K562 (cell line): ENCODE data around the gene TLL1. TPM values are rescaled to one million over a fixed set of nuclear protein-coding genes. Genes with fewer than 3 reads are reported as not detected.

ENCODE experiments used
- ATAC-seq: fragments of 200-7000 bp; cut with Tn5 transposase; 3 replicates; pipeline ENCODE4 v1.9.1; 2020; ENCODE audit warnings: moderate library complexity
- BruUV-seq: library from RNA; stranded (reverse); fragments of 400-500 nt; replicated peaks from 2 replicates; lab custom pipeline; 2021; lab: Mats Ljungman, UMichigan
- CTCF ChIA-PET: fragments of 300-600 bp; formaldehyde crosslinking; extraction: SDS; loops from one replicate; lab custom pipeline; 2021; ENCODE audit warnings: low intra/inter-chr PET ratio; lab: Yijun Ruan, JAX
- POLR2A ChIA-PET: fragments of 300-600, 350-650 bp; sonication (Branson Sonifier 250); formaldehyde crosslinking; extraction: SDS; loops from one replicate; lab custom pipeline; 2021; ENCODE audit warnings: antibody characterized with exemption, inconsistent platforms; lab: Yijun Ruan, JAX
- DNase-seq, 4 experiments: peaks; one replicate each; pipeline versions ENCODE4 v3.0.0 to v3.0.0-alpha.2; 2011 to 2018; ENCODE audit warnings: low spot score in 3 of 4, mixed read lengths in 3 of 4; ENCODE audit errors: extremely low read depth in 1 of 4
- FAIRE-seq: peaks from 2 replicates; lab custom pipeline; 2011; peaks lifted over from hg19 to GRCh38; lab: Jason Lieb, UNC
- H2AFZ ChIP-seq: 2 replicates; pipeline ENCODE4 v1.6.0; 2011; ENCODE audit warnings: low read depth, low read length, control low read depth, inconsistent platforms
- H3K27ac ChIP-seq: fragments of 200-600 bp; 3 replicates; pipeline ENCODE4 v1.8.0; 2011; ENCODE audit warnings: low read depth, mild to moderate bottlenecking, control low read depth, inconsistent platforms, low read length, moderate library complexity, mixed read lengths; ENCODE audit errors: extremely low read depth
- H3K27me3 ChIP-seq, 2 experiments: fragments of 300-600 bp in 1 of 2; 2 replicates in 1 of 2; 3 replicates in 1 of 2; pipeline versions ENCODE4 v1.6.0 to v1.8.0; 2011; ENCODE audit warnings: inconsistent platforms in 2 of 2, low read length in 2 of 2, mild to moderate bottlenecking in 1 of 2, mixed read lengths in 1 of 2, moderate library complexity in 1 of 2; ENCODE audit not compliant: control insufficient read depth in 2 of 2, insufficient read depth in 2 of 2
- H3K36me3 ChIP-seq: fragments of 300-600 bp; 3 replicates; pipeline ENCODE4 v1.8.0; 2011; ENCODE audit warnings: mild to moderate bottlenecking, low read length, inconsistent platforms; ENCODE audit not compliant: control insufficient read depth, insufficient read depth
- H3K4me1 ChIP-seq, 2 experiments: fragments of 200-600 bp in 1 of 2; replicated peaks in 1 of 2; 2 replicates in 1 of 2; 3 replicates in 1 of 2; pipeline versions ENCODE4 v1.5.1 to v1.8.0; 2011; ENCODE audit warnings: inconsistent platforms in 2 of 2, low read length in 2 of 2, mild to moderate bottlenecking in 1 of 2, mixed read lengths in 1 of 2, moderate library complexity in 1 of 2; ENCODE audit not compliant: control insufficient read depth in 2 of 2, insufficient read depth in 2 of 2
- H3K4me2 ChIP-seq: 2 replicates; pipeline ENCODE4 v1.6.1; 2011; ENCODE audit warnings: low read length, control low read depth, inconsistent platforms, mixed read lengths; ENCODE audit not compliant: insufficient read depth
- H3K4me3 ChIP-seq: fragments of 200-600 bp; sonication (generic), shearing (Covaris generic); 2 replicates; pipeline ENCODE4 v1.5.1; 2016; ENCODE audit warnings: control low read depth, inconsistent platforms
- H3K79me2 ChIP-seq: fragments of 200-600 bp; 3 replicates; pipeline ENCODE4 v1.8.0; 2011; ENCODE audit warnings: low read length, inconsistent platforms; ENCODE audit not compliant: control insufficient read depth, insufficient read depth
- H3K9ac ChIP-seq, 2 experiments: 2 replicates each; pipeline versions ENCODE4 v1.6.0 to v1.6.1; 2011; ENCODE audit warnings: low read depth in 2 of 2, low read length in 2 of 2, control low read depth in 1 of 2, inconsistent platforms in 1 of 2, mild to moderate bottlenecking in 1 of 2, mixed read lengths in 1 of 2; ENCODE audit not compliant: insufficient read depth in 1 of 2
- H3K9me1 ChIP-seq: one replicate; pipeline ENCODE4 v1.6.0; 2011; ENCODE audit warnings: inconsistent platforms, mild to moderate bottlenecking, low read length, moderate library complexity; ENCODE audit not compliant: control insufficient read depth, insufficient read depth
- H3K9me3 ChIP-seq: replicated peaks from 2 replicates; pipeline ENCODE4 v1.5.1; 2011; ENCODE audit warnings: low read depth, low read length, inconsistent platforms; ENCODE audit not compliant: control insufficient read depth, insufficient read depth
- H4K20me1 ChIP-seq: replicated peaks from 2 replicates; pipeline ENCODE4 v1.6.1; 2011; ENCODE audit warnings: low read length, inconsistent platforms, mixed read lengths; ENCODE audit not compliant: control insufficient read depth, insufficient read depth
- CTCFL ChIP-seq: IDR thresholded peaks from 2 replicates; pipeline ENCODE4 v1.6.1; 2011; ENCODE audit warnings: borderline replicate concordance, low read depth, mild to moderate bottlenecking, moderate library complexity, low read length; ENCODE audit not compliant: insufficient read depth, poor library complexity, severe bottlenecking
- HLTF ChIP-seq: fragments of 450-650 bp; IDR thresholded peaks from 2 replicates; pipeline ENCODE4 v1.6.1; 2016
- NFYB ChIP-seq: IDR thresholded peaks from 2 replicates; pipeline ENCODE4 v1.6.1; 2011; ENCODE audit warnings: mild to moderate bottlenecking, moderate library complexity; ENCODE audit not compliant: insufficient read length; ENCODE audit errors: extremely low read depth
- NR3C1 ChIP-seq: sonication (generic); formaldehyde crosslinking; IDR thresholded peaks from 2 replicates; pipeline ENCODE4 v1.8.1; 2022; ENCODE audit warnings: missing genetic modification reagents
- PTTG1 ChIP-seq: fragments of 450-650 bp; IDR thresholded peaks from 2 replicates; pipeline ENCODE4 v1.6.1; 2016; ENCODE audit warnings: low read depth, mild to moderate bottlenecking, missing genetic modification characterization, missing compliant biosample characterization
- STAG1 ChIP-seq: sonication (generic); formaldehyde crosslinking; IDR thresholded peaks from 2 replicates; pipeline ENCODE4 v1.5.0; 2020; ENCODE audit warnings: missing genetic modification reagents, borderline replicate concordance
- ZNF232 ChIP-seq: sonication (generic); formaldehyde crosslinking; IDR thresholded peaks from 2 replicates; pipeline ENCODE4 v1.8.0; 2022; ENCODE audit warnings: mild to moderate bottlenecking, missing genetic modification reagents
- ZNF395 ChIP-seq: fragments of 200-800 bp; sonication (Bioruptor generic); IDR thresholded peaks from 2 replicates; pipeline ENCODE4 v1.6.1; 2017; ENCODE audit warnings: missing genetic modification characterization, missing compliant biosample characterization
- ZNF780A ChIP-seq: fragments of 250-450 bp; sonication (Bioruptor Pico); IDR thresholded peaks from 2 replicates; pipeline ENCODE4 v1.5.0; 2021; ENCODE audit warnings: mild to moderate bottlenecking
- WGBS: fragments of 100-300 bp; shearing (Covaris generic); methylation state at CpG from one replicate; pipeline ENCODE4 v1.1.6; 2016; ENCODE audit warnings: low coverage, mixed read lengths; ENCODE audit not compliant: insufficient coverage; ENCODE audit errors: missing lambda C conversion rate; 5-methylcytosine and 5-hydroxymethylcytosine counted together
- in situ Hi-C: fragments of 300-500 bp; cut with MboI; formaldehyde crosslinking; loops from 4 replicates; pipeline ENCODE4 v1.15.0; 2018; ENCODE audit warnings: inconsistent platforms, mixed read lengths
- intact Hi-C: fragments of 100-400 bp; cut with micrococcal nuclease; formaldehyde crosslinking; loops from 2 replicates; pipeline ENCODE4 v1.14.2; 2022
- polyA plus RNA-seq, 8 experiments: library from polyadenylated mRNA; depleted of rRNA in 4 of 8; stranded (reverse) in 5 of 8; unstranded in 3 of 8; fragments of >200 nt; fragmentation: Nextera tagmentation in 2 of 8; fragmentation: Illumina TruSeq in 1 of 8; extraction: Ambion mirVana in 2 of 8; extraction: Trizol in 1 of 8; gene quantifications; 2 replicates each; pipeline versions ENCODE4 v1.2.1 to v1.2.3, GENCODE V29; 2011 to 2014; ENCODE audit warnings: inconsistent platforms in 1 of 8, missing spikeins in 1 of 8
- total RNA-seq, 7 experiments: library from RNA; depleted of rRNA in 6 of 7; stranded (reverse); fragments of >200 nt in 6 of 7; fragmentation: Illumina TruSeq in 2 of 7; extraction: Trizol in 2 of 7; gene quantifications; 2 replicates each; pipeline versions ENCODE4 v1.2.1 to v1.2.3, GENCODE V29; 2011 to 2021; ENCODE audit warnings: low replicate concordance in 1 of 7

The TLL1 gene
- total and polyA plus RNA-seq, 9 of the 15 experiments (the other 6 are each of a cell fraction or from before 2014, with no cell fraction given) = not detected

GRCh38 chr4:165877286-165877685 lies 4.2 kb downstream of the TLL1 start:
- ATAC-seq (no peak), FAIRE-seq (no peak)
- POLR2A ChIA-PET = no interaction called here

More at GRCh38 chr4:165877286-165877685, 4.2 kb downstream of the TLL1 start:
- CTCF ChIA-PET = no interaction called here
- no peak overlapping the region for H2AFZ ChIP-seq
- intact Hi-C loops (no loop called here), in situ Hi-C loops (no loop called here)
- no peaks in the 10 kb centered on the region for H4K20me1 ChIP-seq
- H3K4me1 ChIP-seq = peaks cover 0 to 10% of the 10 kb centered on the region in 2 experiments; a peak in 1 of 5 replicates
- H3K4me3 ChIP-seq = no peak overlapping the region
- no peak overlapping the region for H3K9ac ChIP-seq
- H3K4me2 ChIP-seq = no peak overlapping the region
- WGBS = 0% methylated on average over 2 of the region's 2 CpGs
- no peaks in the 10 kb centered on the region for H3K79me2 ChIP-seq
- H3K27ac ChIP-seq = no peak overlapping the region
- TF ChIP-seq CTCFL (no peak), ZNF232 (CRISPR knock-in tag) (no peak), ZNF395 (CRISPR knock-in tag) (no peak), STAG1 (no peak), HLTF (no peak), PTTG1 (tag) (no peak), ZNF780A (no peak), NR3C1 (no peak), NFYB (no peak)
- no peak for DNase-seq
- H3K9me3 ChIP-seq = no peaks in the 10 kb centered on the region
- BruUV-seq = no TSS peak
- H3K27me3 ChIP-seq = peaks cover 0 to 8% of the 10 kb centered on the region in 2 experiments; a peak in 1 of 5 replicates
- no peaks in the 10 kb centered on the region for H3K9me1 ChIP-seq
- no peaks in the 10 kb centered on the region for H3K36me3 ChIP-seq
